Osteoblast (primary cell): Measurements from ENCODE around the gene CLINT1. TPM values are rescaled to one million over a fixed set of nuclear protein-coding genes. Genes with fewer than 3 reads are reported as not detected.

Experiments
- DNase-seq: peaks from one replicate; pipeline ENCODE4 v3.0.0; 2011; ENCODE audit warnings: low spot score, mixed read lengths; ENCODE audit not compliant: insufficient read length; ENCODE audit errors: missing footprints
- H2AFZ ChIP-seq: 2 replicates; pipeline ENCODE4 v1.6.0; 2011; ENCODE audit warnings: mild to moderate bottlenecking, low read length
- H3K27ac ChIP-seq: 2 replicates; pipeline ENCODE4 v1.5.1; 2011; ENCODE audit warnings: mild to moderate bottlenecking, low read depth, low read length, moderate library complexity
- H3K27me3 ChIP-seq: 2 replicates; pipeline ENCODE4 v1.6.0; 2012; ENCODE audit warnings: mild to moderate bottlenecking, control low read depth, inconsistent platforms, low read length, moderate library complexity; ENCODE audit not compliant: insufficient read depth
- H3K36me3 ChIP-seq: 2 replicates; pipeline ENCODE4 v1.5.1; 2011; ENCODE audit warnings: mild to moderate bottlenecking, low read length, control low read depth, moderate library complexity; ENCODE audit not compliant: insufficient read depth
- H3K4me1 ChIP-seq: 2 replicates; pipeline ENCODE4 v1.5.1; 2011; ENCODE audit warnings: mild to moderate bottlenecking, low read length, control low read depth, moderate library complexity; ENCODE audit not compliant: insufficient read depth
- H3K4me2 ChIP-seq: 2 replicates; pipeline ENCODE4 v1.6.0; 2011; ENCODE audit warnings: mild to moderate bottlenecking, low read length; ENCODE audit not compliant: insufficient read depth
- H3K4me3 ChIP-seq: fragments of 200-600 bp; sonication (generic); 3 replicates; pipeline ENCODE4 v1.5.1; 2012; ENCODE audit warnings: mild to moderate bottlenecking, low read length, inconsistent platforms; ENCODE audit not compliant: insufficient read depth
- H3K79me2 ChIP-seq: 2 replicates; pipeline ENCODE4 v1.6.0; 2012; ENCODE audit warnings: mild to moderate bottlenecking, low read length, control low read depth, inconsistent platforms; ENCODE audit not compliant: insufficient read depth
- H3K9me3 ChIP-seq: 2 replicates; pipeline ENCODE4 v1.5.1; 2011; ENCODE audit warnings: low read depth, low read length, control low read depth
- H4K20me1 ChIP-seq: 2 replicates; pipeline ENCODE4 v1.6.0; 2012; ENCODE audit warnings: mild to moderate bottlenecking, low read length, control low read depth; ENCODE audit not compliant: insufficient read depth
- CTCF ChIP-seq: IDR thresholded peaks from 2 replicates; pipeline ENCODE4 v1.5.1; 2011; ENCODE audit warnings: mild to moderate bottlenecking, low read depth, low read length, moderate library complexity; ENCODE audit errors: extremely low read depth
- total RNA-seq: library from RNA; depleted of rRNA; stranded (reverse); fragments of >200 nt; gene quantifications from 2 replicates; pipeline ENCODE4 v1.2.3, GENCODE V29; 2012

CLINT1 gene
- total RNA-seq, 1 donor = 85.4 TPM

GRCh38 chr5:157748760-157749461 is 110.0 kb downstream of the CLINT1 start:
- TF ChIP-seq CTCF = peak; percentile 36
- H3K79me2 ChIP-seq = peaks cover 46% of the 10 kb centered on the region
- no peaks in the 10 kb centered on the region for H3K9me3 ChIP-seq
- no peaks in the 10 kb centered on the region for H4K20me1 ChIP-seq
- H3K4me3 ChIP-seq = no peak overlapping the region
- H3K4me1 ChIP-seq = peaks cover 40% of the 10 kb centered on the region
- peaks cover 11% of the 10 kb centered on the region for H3K36me3 ChIP-seq
- peak; percentile 94 for DNase-seq
- peak overlapping the region; percentile 42 for H3K4me2 ChIP-seq
- peak overlapping the region; percentile 13 for H2AFZ ChIP-seq
- H3K27me3 ChIP-seq = no peaks in the 10 kb centered on the region
- peak overlapping the region; percentile 91 for H3K27ac ChIP-seq

DNA sequence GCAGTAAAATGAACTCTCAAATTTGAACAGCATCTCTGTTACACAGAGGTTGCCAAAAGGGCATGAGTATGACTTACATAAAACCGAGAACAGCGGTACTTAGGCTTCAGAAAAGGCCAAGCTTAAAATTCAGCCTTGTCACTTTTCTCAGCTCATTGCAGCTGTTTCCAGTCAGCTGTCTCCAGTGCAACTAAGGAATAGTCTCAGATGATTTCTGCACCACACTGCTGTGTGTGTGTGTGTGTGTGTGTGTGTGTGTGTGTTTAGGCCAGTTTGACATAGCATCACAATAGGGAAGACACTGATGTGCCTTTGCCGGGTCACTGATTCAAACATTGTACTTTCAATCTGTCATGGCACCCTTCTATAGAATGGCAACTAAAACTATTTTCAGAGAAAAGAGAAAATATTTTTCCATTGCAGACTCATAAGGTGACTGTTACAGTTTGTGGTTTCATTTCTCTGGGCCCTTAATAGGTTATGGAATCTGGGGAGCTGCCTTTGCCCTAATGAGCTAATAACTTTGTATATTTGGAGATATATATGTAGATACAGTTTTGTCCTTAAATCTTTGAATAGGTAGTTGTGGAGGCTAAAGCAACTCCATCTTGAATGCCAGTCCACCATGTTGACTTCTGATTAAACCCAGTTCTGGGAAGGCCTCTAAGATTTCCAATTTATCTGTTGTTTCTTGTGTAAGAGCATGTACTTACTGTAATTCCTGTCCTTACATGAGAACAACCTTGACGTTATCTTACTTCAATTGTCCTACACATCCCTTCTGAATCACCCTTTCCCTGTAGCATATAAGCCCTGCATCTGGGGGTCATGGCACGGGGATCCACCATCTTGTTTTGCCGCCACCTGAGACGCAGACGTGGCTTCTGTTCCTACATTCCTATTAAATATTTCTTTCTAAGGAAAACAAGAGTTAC is 110.9 kb downstream of the CLINT1 start:
- Histone ChIP-seq H3K4me2 (peak overlapping the region; percentile 42), H4K20me1 (no peaks in the 10 kb centered on the region), H3K4me1 (peaks cover 40% of the 10 kb centered on the region), H3K9me3 (no peaks in the 10 kb centered on the region), H3K27ac (peak overlapping the region; percentile 91), H3K27me3 (no peaks in the 10 kb centered on the region), H3K4me3 (no peak overlapping the region), H3K79me2 (peaks cover 46% of the 10 kb centered on the region), H3K36me3 (peaks cover 5% of the 10 kb centered on the region), H2AFZ (peak overlapping the region; percentile 59)
- DNase-seq = no peak
- no peak for TF ChIP-seq CTCF

GRCh38 chr5:157747173-157747740 is 111.7 kb downstream of the CLINT1 start:
- Histone ChIP-seq H3K4me3 (no peak overlapping the region), H3K4me2 (no peak overlapping the region), H3K36me3 (peaks cover 5% of the 10 kb centered on the region), H3K4me1 (peaks cover 40% of the 10 kb centered on the region), H3K79me2 (peaks cover 46% of the 10 kb centered on the region), H4K20me1 (no peaks in the 10 kb centered on the region), H3K27ac (peak overlapping the region; percentile 91), H3K27me3 (no peaks in the 10 kb centered on the region), H3K9me3 (no peaks in the 10 kb centered on the region), H2AFZ (peak overlapping the region; percentile 59)
- no peak for TF ChIP-seq CTCF
- no peak for DNase-seq

DNA sequence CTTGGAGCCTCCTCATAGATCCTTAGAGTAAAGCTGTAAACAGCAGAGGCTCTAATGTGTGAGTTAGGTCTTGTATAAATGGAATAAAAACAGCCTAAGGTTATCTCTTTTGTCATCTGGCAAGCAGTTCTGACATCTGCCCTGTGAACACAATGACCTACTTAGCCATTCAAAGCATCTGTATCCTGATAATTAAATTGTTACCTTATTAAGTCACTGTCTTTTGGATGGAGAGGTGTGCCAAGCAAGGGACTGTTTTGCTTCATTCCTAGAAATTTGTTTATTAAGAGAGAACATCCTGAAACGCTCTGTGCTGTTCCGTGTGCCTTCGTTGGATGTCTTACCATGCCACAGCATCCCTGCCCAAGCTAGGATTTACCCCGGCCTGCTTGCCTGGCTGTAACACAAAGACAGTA is 113.9 kb downstream of the CLINT1 start:
- Histone ChIP-seq H2AFZ (peak overlapping the region; percentile 85), H4K20me1 (no peaks in the 10 kb centered on the region), H3K4me3 (peak overlapping the region; percentile 87), H3K27me3 (no peaks in the 10 kb centered on the region), H3K79me2 (peaks cover 38% of the 10 kb centered on the region), H3K36me3 (peaks cover 3% of the 10 kb centered on the region), H3K4me2 (peak overlapping the region; percentile 100), H3K4me1 (peaks cover 34% of the 10 kb centered on the region), H3K9me3 (no peaks in the 10 kb centered on the region), H3K27ac (no peak overlapping the region)
- no peak for DNase-seq
- TF ChIP-seq CTCF = no peak
